ENCODE data around the gene GPC6. TPM values are rescaled to one million over a fixed set of nuclear protein-coding genes. Genes with fewer than 3 reads are reported as not detected.

GPC6 gene
- total and polyA plus RNA-seq, 4 donors, result 5.0 to 37.4 (median 18.9) TPM

DNA sequence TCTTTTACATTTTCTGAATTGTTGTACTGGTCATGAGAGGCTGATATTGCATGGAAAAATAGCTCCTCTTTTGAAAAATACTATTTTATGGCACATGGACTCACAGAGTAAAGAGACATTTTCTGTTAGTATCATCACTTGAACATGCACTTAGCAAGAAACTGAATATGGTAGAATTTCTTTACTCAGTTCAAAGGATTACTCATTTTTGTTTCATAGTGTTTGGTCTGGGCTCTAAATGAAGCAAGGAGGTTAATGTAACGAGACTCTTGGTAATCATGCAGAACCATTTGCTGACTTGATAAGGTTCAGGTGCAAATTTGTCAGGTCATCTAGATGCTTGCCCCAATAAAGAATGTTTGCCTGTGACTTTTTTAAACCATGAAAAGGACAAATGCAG is 63.2 kb downstream of the GPC6 start:
- 92 to 95% methylated on average over 1 of the region's 1 CpG for WGBS, 2 donors
- ATAC-seq (ENCODE audit: low FRiP score), result no peak
- no peak overlapping the region for H3K4me3 ChIP-seq (ENCODE audit: low read length in 2 of 2)

DNA sequence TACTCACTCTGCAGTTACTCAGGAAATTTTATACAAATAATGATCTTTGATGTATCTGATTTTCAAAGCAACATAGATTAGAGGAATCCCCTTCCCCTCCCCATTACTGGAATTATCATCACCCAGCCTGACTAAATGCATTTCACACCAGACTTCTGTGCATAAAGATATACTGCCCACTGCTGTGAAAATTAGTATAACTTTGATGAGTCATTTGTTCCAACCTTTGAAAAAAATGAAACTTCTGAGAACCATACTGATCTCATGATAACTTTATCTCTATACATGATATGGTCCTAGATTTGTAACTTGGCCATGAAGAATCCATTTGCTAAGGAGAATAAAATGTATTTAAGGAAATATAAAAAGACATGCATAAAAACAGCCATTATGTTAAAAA is 63.9 kb downstream of the GPC6 start:
- no peak overlapping the region for H3K27ac ChIP-seq (ENCODE audit: low read depth in 1 of 2, low read length in 2 of 2)
- no peak overlapping the region for H3K4me3 ChIP-seq (ENCODE audit: low read length in 2 of 2)
- H3K36me3 ChIP-seq (ENCODE audit: control insufficient read depth in 1 of 2, insufficient read depth in 2 of 2, low read length in 1 of 2), result no peaks in the 10 kb centered on the region
- ATAC-seq (ENCODE audit: low FRiP score) (no peak), DNase-seq (no peak)
- intact Hi-C loops (cut with DNase I), result no loop called here
- H3K4me1 ChIP-seq (ENCODE audit: control insufficient read depth in 1 of 2, insufficient read depth in 2 of 2, low read length in 2 of 2), result no peaks in the 10 kb centered on the region
- no peaks in the 10 kb centered on the region for H3K9me3 ChIP-seq (ENCODE audit: control insufficient read depth, low read length)
- no peaks in the 10 kb centered on the region for H3K27me3 ChIP-seq (ENCODE audit: control insufficient read depth in 1 of 2, insufficient read depth in 2 of 2, low read length in 1 of 2)

More for the DNA sequence above, 63.2 kb downstream of the GPC6 start:
- Histone ChIP-seq H3K4me1 (ENCODE audit: control insufficient read depth in 1 of 2, insufficient read depth in 2 of 2, low read length in 2 of 2) (no peaks in the 10 kb centered on the region), H3K27me3 (ENCODE audit: control insufficient read depth in 1 of 2, insufficient read depth in 2 of 2, low read length in 1 of 2) (no peaks in the 10 kb centered on the region), H3K27ac (ENCODE audit: low read depth in 1 of 2, low read length in 2 of 2) (no peak overlapping the region), H3K36me3 (ENCODE audit: control insufficient read depth in 1 of 2, insufficient read depth in 2 of 2, low read length in 1 of 2) (no peaks in the 10 kb centered on the region), H3K9me3 (ENCODE audit: control insufficient read depth, low read length) (no peaks in the 10 kb centered on the region)
- intact Hi-C loops (cut with DNase I), result no loop called here
- no peak for DNase-seq

DNA sequence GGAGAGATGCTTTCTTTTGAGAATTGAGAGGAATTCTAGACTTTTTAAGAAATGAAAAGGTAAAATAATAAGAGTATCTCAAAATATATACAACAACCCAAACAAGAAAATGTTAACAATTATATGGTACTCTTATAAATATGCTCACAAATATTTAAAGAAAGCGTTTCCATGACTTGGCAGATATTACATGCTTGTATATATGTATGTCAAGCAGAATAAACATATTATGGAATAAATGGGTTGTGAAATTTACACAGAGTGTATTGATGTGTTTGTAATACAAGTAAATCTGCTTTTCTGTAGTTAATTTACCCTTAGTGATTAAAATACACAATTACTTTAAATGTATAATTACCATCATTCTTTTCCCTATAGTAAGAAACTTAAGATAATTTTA is 65.8 kb downstream of the GPC6 start:
- no peaks in the 10 kb centered on the region for H3K4me1 ChIP-seq (ENCODE audit: control insufficient read depth in 1 of 2, insufficient read depth in 2 of 2, low read length in 2 of 2)
- DNase-seq, result no peak
- H3K27me3 ChIP-seq (ENCODE audit: control insufficient read depth in 1 of 2, insufficient read depth in 2 of 2, low read length in 1 of 2), result no peaks in the 10 kb centered on the region
- H3K9me3 ChIP-seq (ENCODE audit: control insufficient read depth, low read length), result no peaks in the 10 kb centered on the region
- ATAC-seq (ENCODE audit: low FRiP score), result no peak
- 98% methylated on average over 1 of the region's 1 CpG for WGBS, 2 donors
- H3K36me3 ChIP-seq (ENCODE audit: control insufficient read depth in 1 of 2, insufficient read depth in 2 of 2, low read length in 1 of 2), result no peaks in the 10 kb centered on the region
- no peak overlapping the region for H3K4me3 ChIP-seq (ENCODE audit: low read length in 2 of 2)
- intact Hi-C loops (cut with DNase I), result no loop called here
- H3K27ac ChIP-seq (ENCODE audit: low read depth in 1 of 2, low read length in 2 of 2), result no peak overlapping the region

GRCh38 chr13:93293710-93294109 is 67.1 kb downstream of the GPC6 start:
- WGBS, 2 donors, result 87 to 97% methylated on average over 1 of the region's 1 CpG
- Histone ChIP-seq H3K4me1 (ENCODE audit: control insufficient read depth in 1 of 2, insufficient read depth in 2 of 2, low read length in 2 of 2) (no peaks in the 10 kb centered on the region), H3K4me3 (ENCODE audit: low read length in 2 of 2) (no peak overlapping the region), H3K27ac (ENCODE audit: low read depth in 1 of 2, low read length in 2 of 2) (no peak overlapping the region), H3K9me3 (ENCODE audit: control insufficient read depth, low read length) (no peaks in the 10 kb centered on the region), H3K36me3 (ENCODE audit: control insufficient read depth in 1 of 2, insufficient read depth in 2 of 2, low read length in 1 of 2) (no peaks in the 10 kb centered on the region), H3K27me3 (ENCODE audit: control insufficient read depth in 1 of 2, insufficient read depth in 2 of 2, low read length in 1 of 2) (no peaks in the 10 kb centered on the region)
- intact Hi-C loops (cut with DNase I), result no loop called here
- no peak for DNase-seq
- ATAC-seq (ENCODE audit: low FRiP score), result no peak

GRCh38 chr13:93296584-93296983 is 70.0 kb downstream of the GPC6 start:
- H3K4me3 ChIP-seq (ENCODE audit: low read length in 2 of 2), result no peak overlapping the region
- DNase-seq (no peak), ATAC-seq (ENCODE audit: low FRiP score) (no peak)
- H3K36me3 ChIP-seq (ENCODE audit: control insufficient read depth in 1 of 2, insufficient read depth in 2 of 2, low read length in 1 of 2), result no peaks in the 10 kb centered on the region
- H3K27me3 ChIP-seq (ENCODE audit: control insufficient read depth in 1 of 2, insufficient read depth in 2 of 2, low read length in 1 of 2), result no peaks in the 10 kb centered on the region
- no peak overlapping the region for H3K27ac ChIP-seq (ENCODE audit: low read depth in 1 of 2, low read length in 2 of 2)
- no peaks in the 10 kb centered on the region for H3K9me3 ChIP-seq (ENCODE audit: control insufficient read depth, low read length)
- 96 to 98% methylated on average over 2 of the region's 2 CpGs for WGBS, 2 donors
- H3K4me1 ChIP-seq (ENCODE audit: control insufficient read depth in 1 of 2, insufficient read depth in 2 of 2, low read length in 2 of 2), result no peaks in the 10 kb centered on the region
- intact Hi-C loops (cut with DNase I), result no loop called here

- intact Hi-C loops (cut with DNase I), result no loop called here
- 94% methylated on average over 4 of the region's 4 CpGs for WGBS, 2 donors
- H3K4me3 ChIP-seq (ENCODE audit: low read length in 2 of 2), result no peak overlapping the region
- H3K4me1 ChIP-seq (ENCODE audit: control insufficient read depth in 1 of 2, insufficient read depth in 2 of 2, low read length in 2 of 2), result no peaks in the 10 kb centered on the region
- H3K27ac ChIP-seq (ENCODE audit: low read depth in 1 of 2, low read length in 2 of 2), result no peak overlapping the region
- DNase-seq (no peak), ATAC-seq (ENCODE audit: low FRiP score) (no peak)
- H3K36me3 ChIP-seq (ENCODE audit: control insufficient read depth in 1 of 2, insufficient read depth in 2 of 2, low read length in 1 of 2), result no peaks in the 10 kb centered on the region
- H3K27me3 ChIP-seq (ENCODE audit: control insufficient read depth in 1 of 2, insufficient read depth in 2 of 2, low read length in 1 of 2), result no peaks in the 10 kb centered on the region
- H3K9me3 ChIP-seq (ENCODE audit: control insufficient read depth, low read length), result no peaks in the 10 kb centered on the region
These were observed 72.1 kb downstream of the GPC6 start for GRCh38 chr13:93298713-93299112.

DNA sequence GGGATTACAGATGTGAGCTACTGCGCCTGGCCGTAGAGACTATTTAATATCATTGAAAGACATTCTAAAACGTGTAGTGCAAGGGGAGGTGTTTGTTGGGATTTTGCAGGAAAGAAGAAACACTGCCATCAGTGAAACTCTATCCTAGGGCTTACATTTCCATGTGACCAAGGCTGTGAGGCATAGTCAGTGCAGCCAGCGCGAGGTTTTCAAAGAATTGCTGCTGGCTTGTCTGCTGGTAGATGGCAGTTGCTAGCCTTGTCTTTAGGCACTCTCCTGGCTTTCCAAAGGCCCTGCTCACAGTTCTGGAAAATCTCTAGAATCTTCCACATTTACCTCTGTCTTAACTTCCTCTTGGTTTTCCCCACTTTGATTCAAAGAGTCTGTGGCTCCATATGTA is 77.5 kb downstream of the GPC6 start:
- no peaks in the 10 kb centered on the region for H3K27me3 ChIP-seq (ENCODE audit: control insufficient read depth in 1 of 2, insufficient read depth in 2 of 2, low read length in 1 of 2)
- no peak for ATAC-seq (ENCODE audit: low FRiP score)
- H3K36me3 ChIP-seq (ENCODE audit: control insufficient read depth in 1 of 2, insufficient read depth in 2 of 2, low read length in 1 of 2), result no peaks in the 10 kb centered on the region
- no peak overlapping the region for H3K4me3 ChIP-seq (ENCODE audit: low read length in 2 of 2)
- WGBS, 2 donors, result 89 to 90% methylated on average over 5 of the region's 5 CpGs
- no peaks in the 10 kb centered on the region for H3K4me1 ChIP-seq (ENCODE audit: control insufficient read depth in 1 of 2, insufficient read depth in 2 of 2, low read length in 2 of 2)
- no peak overlapping the region for H3K27ac ChIP-seq (ENCODE audit: low read depth in 1 of 2, low read length in 2 of 2)
- intact Hi-C loops (cut with DNase I), result no loop called here
- no peak for DNase-seq
- no peaks in the 10 kb centered on the region for H3K9me3 ChIP-seq (ENCODE audit: control insufficient read depth, low read length)

DNA sequence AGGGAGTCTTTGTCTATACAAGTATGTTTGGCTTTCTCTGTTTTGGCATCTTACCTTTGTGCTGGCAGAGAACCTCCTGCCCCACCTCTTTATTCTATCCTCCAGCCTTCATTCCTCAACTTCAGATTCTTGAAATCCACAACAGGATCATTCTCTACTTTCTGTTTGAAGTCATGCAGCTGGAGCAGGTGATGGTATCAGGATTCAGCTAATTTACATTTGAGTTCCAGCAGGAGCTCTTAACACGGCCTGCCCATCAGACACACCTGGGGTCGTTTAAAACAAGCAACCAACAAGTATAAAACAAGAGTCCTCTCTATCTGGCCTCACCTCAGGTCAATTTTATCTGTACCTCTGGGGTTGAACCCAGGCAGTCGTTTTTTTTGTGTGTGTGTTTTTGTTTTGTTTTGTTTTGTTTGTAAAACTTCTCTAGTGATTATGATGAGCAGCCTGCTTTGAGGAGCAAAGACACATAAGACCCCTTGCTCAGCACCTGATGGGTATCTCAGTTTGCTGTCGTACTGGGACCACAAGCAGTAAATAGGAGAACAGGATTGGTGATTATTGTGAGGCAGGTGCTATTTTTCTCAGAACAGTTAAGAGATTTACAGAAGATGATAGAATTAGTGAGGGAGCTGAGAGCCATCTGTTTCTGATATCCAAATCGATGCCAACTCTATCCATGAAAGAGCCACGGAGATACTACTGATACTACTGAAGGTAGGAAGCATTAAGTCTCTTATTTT is 78.4 kb downstream of the GPC6 start:
- DNase-seq (no peak), ATAC-seq (ENCODE audit: low FRiP score) (no peak)
- Histone ChIP-seq H3K27ac (ENCODE audit: low read depth in 1 of 2, low read length in 2 of 2) (no peak overlapping the region), H3K27me3 (ENCODE audit: control insufficient read depth in 1 of 2, insufficient read depth in 2 of 2, low read length in 1 of 2) (no peaks in the 10 kb centered on the region), H3K4me1 (ENCODE audit: control insufficient read depth in 1 of 2, insufficient read depth in 2 of 2, low read length in 2 of 2) (peaks cover 0 to 2% of the 10 kb centered on the region in 2 donors), H3K9me3 (ENCODE audit: control insufficient read depth, low read length) (no peaks in the 10 kb centered on the region), H3K4me3 (ENCODE audit: low read length in 2 of 2) (no peak overlapping the region), H3K36me3 (ENCODE audit: control insufficient read depth in 1 of 2, insufficient read depth in 2 of 2, low read length in 1 of 2) (no peaks in the 10 kb centered on the region)
- intact Hi-C loops (cut with DNase I), result no loop called here
- 76 to 82% methylated on average over 6 of the region's 6 CpGs for WGBS, 2 donors

DNA sequence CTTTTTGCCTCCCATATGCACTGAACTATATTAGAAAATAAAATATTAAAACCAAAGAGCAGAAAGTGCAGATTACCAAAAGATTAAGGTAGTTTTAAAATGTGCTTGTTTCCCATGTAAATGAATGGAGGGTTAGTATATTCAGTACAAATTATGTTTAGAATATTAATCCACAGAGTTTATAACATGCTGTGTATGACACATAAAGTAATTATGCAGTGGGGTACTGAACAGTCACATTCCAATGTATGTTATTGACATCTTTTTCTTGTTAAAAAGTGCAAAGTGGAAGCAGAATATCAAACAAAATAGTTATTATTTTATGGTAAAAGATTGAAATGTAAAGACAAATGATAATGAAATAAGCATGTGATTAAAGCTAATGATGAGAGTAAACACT is 79.3 kb downstream of the GPC6 start:
- ATAC-seq (ENCODE audit: low FRiP score) (no peak), DNase-seq (no peak)
- Histone ChIP-seq H3K4me1 (ENCODE audit: control insufficient read depth in 1 of 2, insufficient read depth in 2 of 2, low read length in 2 of 2) (peaks cover 0 to 3% of the 10 kb centered on the region in 2 donors), H3K4me3 (ENCODE audit: low read length in 2 of 2) (no peak overlapping the region), H3K36me3 (ENCODE audit: control insufficient read depth in 1 of 2, insufficient read depth in 2 of 2, low read length in 1 of 2) (no peaks in the 10 kb centered on the region), H3K9me3 (ENCODE audit: control insufficient read depth, low read length) (no peaks in the 10 kb centered on the region), H3K27me3 (ENCODE audit: control insufficient read depth in 1 of 2, insufficient read depth in 2 of 2, low read length in 1 of 2) (no peaks in the 10 kb centered on the region), H3K27ac (ENCODE audit: low read depth in 1 of 2, low read length in 2 of 2) (no peak overlapping the region)
- intact Hi-C loops (cut with DNase I), result no loop called here
